AG09309 (cell line): ENCODE data around the gene MICAL3.

Source experiments
- DNase-seq: peaks from one replicate; pipeline ENCODE4 v3.0.0-alpha.2; 2010; ENCODE audit warnings: low read depth
- H3K4me3 ChIP-seq: 2 replicates; pipeline ENCODE4 v1.5.1; 2011; ENCODE audit warnings: mild to moderate bottlenecking, low read depth, low read length, moderate library complexity; ENCODE audit not compliant: control insufficient read depth
- CTCF ChIP-seq: IDR thresholded peaks from 2 replicates; pipeline ENCODE4 v1.5.1; 2011; ENCODE audit warnings: mild to moderate bottlenecking, low read depth, low read length, inconsistent platforms; ENCODE audit not compliant: insufficient read depth, control insufficient read depth; ENCODE audit errors: missing control alignments

MICAL3 gene

DNA sequence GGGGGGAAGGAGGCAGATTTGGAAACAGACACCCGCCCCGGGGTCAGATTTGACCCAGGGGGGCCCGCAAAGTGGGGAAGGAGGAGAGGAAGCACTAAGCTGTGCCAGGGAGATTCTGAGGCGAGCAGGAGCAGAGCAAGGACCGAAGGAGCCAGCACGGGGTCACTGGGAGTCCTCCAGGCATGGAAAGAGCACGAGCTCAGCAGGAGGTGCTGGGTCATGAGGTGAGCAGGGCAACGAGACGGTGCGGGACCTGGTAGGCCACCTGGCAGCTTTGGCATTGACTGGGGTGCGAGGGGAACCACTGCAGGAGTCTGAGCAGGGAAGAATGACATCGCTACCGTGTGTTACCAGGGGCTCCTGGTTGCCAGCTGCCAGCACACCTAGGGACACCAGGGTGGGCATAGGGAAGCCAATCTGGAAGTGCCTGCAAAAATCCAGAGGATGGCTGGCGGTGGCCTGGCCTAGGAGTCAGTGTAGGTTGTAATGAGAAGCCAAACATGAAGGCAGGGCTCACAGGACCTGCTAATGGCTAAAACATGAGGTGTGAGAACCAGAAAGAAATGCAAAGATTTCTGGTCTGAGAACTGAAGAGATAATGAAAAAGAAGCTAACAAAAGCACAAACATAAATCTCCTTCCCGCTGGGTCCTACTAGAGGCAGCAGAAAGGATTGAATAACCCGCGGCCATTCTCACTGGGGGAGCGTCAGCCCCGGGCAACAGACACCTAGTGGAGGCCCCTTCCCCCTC, 63.5 kb downstream of the MICAL3 start:
- no peak for DNase-seq
- no peak for TF ChIP-seq CTCF
- H3K4me3 ChIP-seq = no peak overlapping the region

GRCh38 chr22:17960011-17960410, 64.3 kb downstream of the MICAL3 start:
- no peak for TF ChIP-seq CTCF
- no peak for DNase-seq
- no peak overlapping the region for H3K4me3 ChIP-seq

GRCh38 chr22:17958166-17958565, 66.2 kb downstream of the MICAL3 start:
- no peak for DNase-seq
- no peak overlapping the region for H3K4me3 ChIP-seq
- no peak for TF ChIP-seq CTCF

GRCh38 chr22:17957693-17958092, 66.7 kb downstream of the MICAL3 start:
- TF ChIP-seq CTCF = no peak
- H3K4me3 ChIP-seq = no peak overlapping the region
- DNase-seq = no peak

DNA sequence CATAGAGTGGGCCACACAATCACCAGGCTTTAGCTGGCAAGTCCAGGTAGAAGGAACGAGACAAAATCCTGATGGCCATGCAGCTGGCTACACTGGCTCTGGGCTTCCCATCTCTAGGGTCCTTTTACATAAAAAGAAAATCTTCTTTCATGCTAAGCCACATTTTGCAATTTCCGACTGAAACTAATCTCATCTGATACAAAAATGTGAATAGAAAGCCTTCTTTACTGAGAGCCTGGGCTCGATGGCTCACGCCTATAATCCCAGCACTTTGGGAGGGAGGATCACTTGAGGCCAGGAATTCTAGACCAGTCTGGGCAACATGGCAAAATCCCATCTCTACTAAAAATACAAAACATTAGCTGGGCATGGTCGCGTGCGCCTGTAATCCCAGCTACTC, 67.2 kb downstream of the MICAL3 start:
- TF ChIP-seq CTCF = no peak
- H3K4me3 ChIP-seq = no peak overlapping the region
- DNase-seq = no peak

DNA sequence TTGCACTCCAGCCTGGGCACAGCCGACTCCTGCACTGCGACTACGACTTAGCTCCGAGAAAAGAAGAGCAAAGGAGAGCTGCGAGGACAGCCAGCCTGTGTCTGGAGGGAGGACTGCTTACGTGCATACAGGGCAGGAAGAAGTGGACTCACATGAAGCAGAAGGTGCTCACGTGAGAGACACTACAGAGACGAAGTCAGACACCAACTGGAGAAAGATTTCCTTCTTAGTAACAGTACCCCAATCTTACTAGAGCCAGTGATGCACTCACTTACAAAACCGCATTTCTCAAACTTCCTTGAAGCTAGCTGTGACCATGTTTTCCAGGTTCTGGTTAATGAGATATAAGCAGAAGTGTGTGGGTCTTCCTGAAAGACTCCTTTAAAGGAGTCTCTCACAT, 67.7 kb downstream of the MICAL3 start:
- DNase-seq = no peak
- TF ChIP-seq CTCF = no peak

DNA sequence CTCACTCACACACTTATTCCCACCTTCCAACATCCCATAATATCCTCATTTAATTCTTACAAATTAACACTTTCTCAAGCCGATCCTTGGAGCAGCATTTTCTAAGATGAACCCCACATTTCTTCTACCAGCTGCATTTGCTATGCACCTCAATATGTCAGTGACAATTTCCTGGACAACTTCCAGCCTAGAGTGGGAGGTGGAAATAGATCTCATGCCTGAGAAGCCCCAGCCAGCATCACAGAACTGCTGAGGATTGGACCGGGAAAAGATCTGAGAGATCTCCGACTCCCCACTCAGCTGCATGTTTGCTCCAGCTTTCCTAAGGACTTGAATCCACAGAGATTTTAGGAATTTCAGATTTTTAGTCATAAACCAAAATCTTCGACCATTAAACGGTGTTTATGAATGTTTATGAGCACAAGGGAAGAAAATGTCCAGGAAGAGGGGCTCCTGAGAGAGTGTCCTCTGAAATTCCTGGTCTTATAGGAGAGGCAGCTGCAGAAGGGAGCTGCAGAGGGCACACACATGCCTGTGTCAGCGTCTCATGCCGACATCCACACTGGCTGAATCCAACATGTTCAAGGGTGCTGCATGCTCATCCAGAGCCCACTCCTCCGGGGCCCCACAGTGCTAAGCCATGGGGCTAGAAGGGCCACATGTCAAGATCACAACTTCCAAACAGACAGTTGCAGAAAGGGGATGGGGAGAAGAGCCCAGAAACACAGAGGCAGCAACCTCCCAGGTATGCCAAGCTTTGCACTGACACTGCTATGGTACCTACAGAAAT, 68.6 kb downstream of the MICAL3 start:
- no peak for DNase-seq
- TF ChIP-seq CTCF = no peak
- no peak overlapping the region for H3K4me3 ChIP-seq

More for the DNA sequence above, 67.7 kb downstream of the MICAL3 start:
- H3K4me3 ChIP-seq = no peak overlapping the region
